ENCODE measurements around the gene LONP2.
"Not testable (repeated sequence)": the region's sequence is repeated elsewhere in the genome, so short reads cannot be mapped to it uniquely, and the experiment has no call there.

The LONP2 gene

DNA sequence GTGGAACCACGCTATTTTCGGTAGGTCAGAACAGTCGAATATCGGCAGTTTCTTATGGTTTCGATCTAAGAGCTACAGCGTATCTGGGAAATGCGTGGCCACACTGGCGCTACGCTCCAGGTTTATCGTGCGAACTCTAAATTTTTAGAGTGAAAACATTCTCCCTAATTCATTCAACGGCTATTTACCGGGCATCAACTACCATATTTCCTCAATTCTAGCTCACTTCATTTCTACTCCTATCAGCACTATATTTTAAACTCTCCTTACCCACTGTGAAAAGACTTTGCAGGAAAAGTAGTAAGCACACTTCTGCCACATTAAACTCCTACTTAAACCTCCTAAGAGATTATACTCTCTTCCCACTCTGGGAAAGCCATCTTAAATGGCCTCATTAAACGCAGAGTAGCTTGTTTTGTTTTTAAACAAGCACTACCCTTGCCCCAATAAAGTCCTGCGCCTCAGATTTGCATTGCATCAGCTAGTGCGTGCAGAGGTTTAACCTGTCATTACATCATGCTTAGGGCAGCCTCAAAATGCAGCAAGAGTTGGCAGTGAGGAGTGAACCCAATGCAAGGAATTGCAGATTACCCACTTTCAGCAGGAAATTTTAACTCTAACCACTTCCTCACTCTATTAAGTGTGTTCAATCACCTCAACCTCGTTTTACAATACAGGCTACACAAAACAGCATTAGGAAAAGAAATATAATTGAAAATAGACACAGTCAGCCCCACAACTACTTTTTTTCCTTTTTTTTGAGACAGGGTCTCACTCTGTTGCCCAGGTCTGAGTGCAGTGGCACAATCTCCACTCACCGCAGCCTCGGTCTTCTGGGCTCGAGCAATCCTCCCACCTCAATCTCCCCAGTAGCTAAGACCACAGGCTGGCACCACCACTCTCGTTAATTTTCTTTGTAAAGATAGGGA lies 122.3 kb downstream of the LONP2 start:
- peak in 1 of 2 donors; percentile 47 for DNase-seq (ENCODE audit: extremely low read depth in 1 of 2, low read depth in 1 of 2)

DNA sequence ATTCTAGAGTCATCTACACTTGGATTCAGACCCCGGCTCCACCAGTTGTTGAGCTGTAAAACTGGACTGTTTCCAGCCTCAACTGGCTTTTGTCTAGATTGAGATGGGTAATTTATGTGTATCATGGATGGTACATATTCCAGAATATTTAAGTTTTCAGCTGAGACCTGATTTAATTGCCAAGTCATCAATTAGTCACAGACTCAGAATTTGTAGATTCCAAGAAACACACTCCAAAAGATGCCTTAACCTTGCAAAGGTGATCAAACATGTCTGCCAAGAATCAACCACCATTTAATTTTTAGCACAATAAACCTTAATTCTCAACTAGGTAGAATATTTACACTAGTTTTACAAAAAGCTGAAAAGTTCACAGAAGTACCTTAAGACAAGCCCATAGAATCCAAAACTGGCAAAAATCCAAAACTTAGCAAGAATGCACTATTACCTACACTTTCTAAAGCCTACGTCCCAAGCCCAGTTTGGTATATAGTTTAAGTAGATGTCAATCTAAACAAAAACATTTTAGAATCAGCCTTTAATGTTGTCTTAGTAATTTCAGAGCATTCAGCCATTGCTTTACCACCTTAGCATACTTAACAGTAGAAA lies 123.4 kb downstream of the LONP2 start:
- no peak for DNase-seq (ENCODE audit: extremely low read depth in 1 of 2, low read depth in 1 of 2)

DNA sequence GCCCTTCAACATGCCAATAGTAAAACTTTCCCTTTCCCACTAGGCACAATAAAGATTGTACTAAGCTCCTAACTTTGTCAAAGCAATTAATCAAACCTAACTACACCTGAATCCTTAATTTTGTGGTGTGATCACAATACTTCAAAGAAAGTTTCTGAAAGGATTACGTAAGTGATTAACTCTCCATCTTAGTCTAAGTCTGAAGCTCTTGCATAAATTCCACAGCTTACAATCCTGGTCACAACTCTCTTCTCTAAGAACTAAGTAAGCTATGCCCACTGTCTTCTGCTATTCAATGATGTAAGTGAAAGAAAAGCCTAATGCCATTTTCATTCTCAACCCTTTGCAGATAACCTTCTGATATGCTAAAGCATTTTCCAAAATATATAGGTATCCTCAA lies 125.7 kb downstream of the LONP2 start:
- DNase-seq (ENCODE audit: extremely low read depth in 1 of 2, low read depth in 1 of 2): no peak

DNA sequence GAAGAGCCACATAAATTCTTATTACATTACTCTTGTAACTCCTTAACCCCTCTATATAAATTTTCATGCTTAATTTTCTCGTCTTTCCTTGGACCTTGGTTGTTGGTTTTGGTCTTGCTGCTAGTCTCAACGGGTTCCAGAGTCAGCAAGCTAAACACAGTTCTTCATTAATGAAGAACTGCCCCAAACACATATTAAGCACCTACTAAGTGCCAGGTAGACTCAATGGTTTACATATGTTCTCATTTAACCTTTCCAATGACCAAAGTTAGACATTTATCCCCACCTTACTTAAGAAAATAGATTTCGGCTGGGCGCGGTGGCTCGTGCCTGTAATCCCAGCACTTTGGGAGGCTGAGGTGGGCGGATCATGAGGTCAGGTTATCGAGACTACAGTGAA lies 126.1 kb downstream of the LONP2 start:
- no peak for DNase-seq (ENCODE audit: extremely low read depth in 1 of 2, low read depth in 1 of 2)

DNA sequence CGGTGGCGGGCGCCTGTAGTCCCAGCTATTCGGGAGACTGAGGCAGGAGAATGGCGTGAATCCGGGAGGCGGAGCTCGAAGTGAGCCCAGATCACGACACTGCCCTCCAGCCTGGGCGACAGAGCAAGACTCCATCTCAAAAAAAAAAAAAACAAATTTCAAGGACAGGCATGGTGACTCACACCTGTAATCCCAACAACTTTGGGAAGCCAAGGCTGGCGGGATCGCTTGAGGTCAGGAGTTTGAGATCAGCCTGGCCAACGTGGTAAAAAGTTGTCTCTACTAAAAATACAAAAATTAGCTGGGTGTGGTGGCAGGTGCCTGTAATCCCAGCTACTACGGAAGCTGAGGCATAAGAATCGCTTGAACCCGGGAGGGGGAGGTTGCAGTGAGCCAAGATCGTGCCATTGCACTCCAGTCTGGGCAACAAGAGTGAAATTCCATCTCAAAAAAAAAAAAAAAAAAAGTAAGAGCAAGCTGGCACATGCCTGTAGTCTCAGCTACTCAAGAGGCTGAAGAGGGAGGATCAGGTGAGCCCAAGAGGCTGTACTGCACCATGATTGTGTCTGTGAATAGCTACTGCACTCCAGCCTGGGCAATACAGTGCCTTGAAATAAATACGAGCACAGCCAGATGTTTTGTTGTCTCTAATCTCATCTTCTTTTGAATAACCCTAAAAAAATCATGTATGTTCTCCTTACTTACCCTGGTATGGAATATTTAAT lies 126.7 kb downstream of the LONP2 start:
- DNase-seq (ENCODE audit: extremely low read depth in 1 of 2, low read depth in 1 of 2): not testable (repeated sequence)

DNA sequence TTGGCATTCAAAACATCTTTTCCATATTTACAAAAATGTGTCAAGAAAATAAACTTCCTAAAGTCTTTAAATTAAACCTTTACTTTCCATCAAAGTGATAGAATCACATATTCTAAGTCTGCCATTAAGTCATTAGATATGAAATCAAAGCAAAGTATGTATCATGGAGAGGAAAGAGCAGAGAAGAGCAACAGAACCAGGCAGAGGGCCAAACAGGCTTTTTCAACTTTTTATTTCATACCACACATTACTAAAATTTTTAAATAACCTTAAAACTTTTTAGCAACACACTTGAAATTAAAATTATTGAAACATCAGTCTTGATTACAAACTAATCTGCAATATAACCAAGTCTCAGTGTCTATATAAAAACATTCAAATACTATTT lies 127.3 kb downstream of the LONP2 start:
- no peak for DNase-seq (ENCODE audit: extremely low read depth in 1 of 2, low read depth in 1 of 2)

DNA sequence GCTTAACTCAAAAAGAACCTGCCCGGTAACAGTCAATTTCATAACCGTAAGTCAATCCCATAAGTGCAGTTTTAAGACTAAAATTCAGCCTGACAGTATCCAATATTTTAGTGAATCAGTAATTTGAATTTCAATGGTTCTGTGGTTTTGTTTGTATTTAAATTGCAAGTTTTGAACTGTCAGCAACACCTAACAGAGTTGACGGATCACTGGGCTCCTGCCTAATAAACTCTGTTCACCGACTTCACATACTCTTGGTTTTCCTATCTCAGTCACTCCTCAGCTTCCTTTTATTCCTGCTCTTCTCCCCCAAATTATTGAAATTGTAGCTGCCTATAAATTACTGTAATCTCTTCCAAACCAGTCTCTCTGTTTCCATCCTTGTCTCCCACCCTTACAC lies 128.6 kb downstream of the LONP2 start:
- DNase-seq (ENCODE audit: extremely low read depth in 1 of 2, low read depth in 1 of 2): no peak

DNA sequence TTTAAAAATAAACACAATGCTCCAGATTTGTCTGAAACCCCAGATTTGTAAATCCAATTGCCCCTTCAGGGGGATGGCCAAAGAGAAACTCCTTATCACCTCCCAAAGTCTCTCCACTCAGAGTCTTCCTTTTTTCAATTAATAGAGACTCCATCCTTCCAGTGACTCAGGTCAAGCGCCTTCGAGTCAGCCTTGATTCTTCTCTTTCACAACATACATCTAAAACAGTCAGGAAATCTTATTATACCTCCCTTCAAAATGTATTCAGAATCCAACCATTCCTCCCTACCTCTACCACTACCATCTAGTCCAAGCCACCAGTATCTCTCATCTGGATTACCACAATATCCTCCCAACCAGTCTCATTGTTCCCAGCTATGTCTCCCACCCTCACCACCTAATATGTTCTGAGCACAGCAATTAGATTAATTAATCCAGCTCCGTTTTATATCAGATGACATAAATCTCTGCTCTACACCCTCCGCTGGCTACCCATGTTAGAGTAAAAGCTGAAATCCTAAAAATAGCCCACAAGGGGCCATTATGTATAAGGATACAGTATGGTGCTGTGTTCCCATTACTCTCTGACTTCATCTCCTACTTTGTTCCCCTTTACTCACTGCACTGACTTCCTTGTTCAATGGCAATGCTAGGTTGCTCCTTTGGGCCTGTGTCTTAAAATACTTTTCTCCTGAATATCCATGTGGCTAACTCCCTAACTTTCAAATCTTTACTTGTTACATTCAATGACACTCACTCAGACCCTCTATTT lies 129.3 kb downstream of the LONP2 start:
- DNase-seq (ENCODE audit: extremely low read depth in 1 of 2, low read depth in 1 of 2): no peak

DNA sequence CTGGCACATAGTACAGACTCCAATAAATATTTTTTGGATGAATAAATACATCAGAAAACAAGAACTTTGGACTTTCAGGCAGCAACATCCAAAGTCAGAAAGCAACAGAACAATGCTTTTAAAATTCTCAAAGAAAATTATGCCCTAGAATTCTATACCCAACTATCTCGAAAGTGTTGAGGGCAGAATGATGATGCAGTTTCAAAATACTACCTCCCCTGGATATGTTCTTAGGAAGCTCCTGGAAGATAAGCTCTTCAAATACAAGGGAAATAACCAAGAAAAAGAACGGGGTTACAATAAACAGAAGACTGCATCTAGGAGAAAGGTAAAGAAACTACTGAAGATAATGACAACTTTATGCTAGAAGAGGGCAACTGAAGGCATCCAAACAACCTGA lies 130.2 kb downstream of the LONP2 start:
- DNase-seq (ENCODE audit: extremely low read depth in 1 of 2, low read depth in 1 of 2): no peak

DNA sequence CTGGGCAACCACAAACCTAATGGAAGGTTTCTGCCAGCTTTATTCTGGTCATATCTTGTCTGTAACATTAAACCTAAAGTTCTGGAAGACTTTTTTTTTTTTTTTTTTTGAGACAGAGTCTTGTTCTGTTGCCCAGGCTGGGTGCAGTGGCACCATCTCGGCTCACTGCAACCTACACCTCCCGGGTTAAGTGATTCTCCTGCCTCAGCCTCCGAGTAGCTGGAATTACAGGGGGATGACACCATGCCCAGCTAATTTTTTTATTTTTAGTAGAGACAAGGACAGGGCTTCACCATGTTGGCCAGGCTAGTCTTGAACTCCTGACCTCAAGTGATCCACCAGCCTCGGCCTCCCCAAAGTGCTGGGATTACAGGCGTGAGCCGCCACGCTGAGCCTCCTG lies 133.2 kb downstream of the LONP2 start:
- DNase-seq (ENCODE audit: extremely low read depth in 1 of 2, low read depth in 1 of 2): not testable (repeated sequence)

DNA sequence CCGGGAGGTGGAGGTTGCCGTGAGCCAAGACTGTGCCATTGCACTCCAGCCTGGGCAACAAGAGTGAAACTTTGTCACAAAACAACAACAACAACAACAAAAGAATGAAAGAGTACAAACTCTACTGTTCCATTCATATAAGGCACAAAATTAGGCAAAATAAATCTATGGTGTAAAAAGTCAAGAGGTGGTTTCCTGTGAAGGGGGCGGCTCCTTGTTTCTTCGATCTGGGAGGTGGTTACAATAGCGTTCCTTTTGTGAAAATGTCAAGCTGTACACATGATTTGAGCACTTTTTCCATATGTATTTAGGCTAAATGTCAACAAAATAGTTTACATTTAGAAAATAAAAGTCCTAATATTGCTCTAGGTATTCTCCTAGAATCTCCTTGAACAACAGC lies 134.2 kb downstream of the LONP2 start:
- no peak for DNase-seq (ENCODE audit: extremely low read depth in 1 of 2, low read depth in 1 of 2)

DNA sequence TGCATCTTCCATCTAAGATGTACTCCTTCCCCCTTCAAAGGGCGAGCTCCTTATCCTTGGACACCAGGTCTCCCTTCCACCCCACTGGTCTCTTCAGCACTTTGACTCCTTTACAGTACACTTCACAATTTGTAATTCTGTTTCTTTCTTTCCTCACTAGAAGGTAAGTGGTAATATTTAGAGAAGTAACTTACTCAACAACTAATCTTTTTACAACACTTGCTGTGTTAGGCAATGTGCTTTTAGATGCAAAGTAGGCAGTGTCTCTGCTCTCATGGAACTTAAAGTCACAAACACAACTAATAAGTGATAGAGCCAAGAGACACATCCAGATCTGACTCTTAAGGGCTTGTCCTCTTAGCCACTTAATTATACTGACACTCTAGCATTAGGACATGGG lies 134.7 kb downstream of the LONP2 start:
- no peak for DNase-seq (ENCODE audit: extremely low read depth in 1 of 2, low read depth in 1 of 2)

DNA sequence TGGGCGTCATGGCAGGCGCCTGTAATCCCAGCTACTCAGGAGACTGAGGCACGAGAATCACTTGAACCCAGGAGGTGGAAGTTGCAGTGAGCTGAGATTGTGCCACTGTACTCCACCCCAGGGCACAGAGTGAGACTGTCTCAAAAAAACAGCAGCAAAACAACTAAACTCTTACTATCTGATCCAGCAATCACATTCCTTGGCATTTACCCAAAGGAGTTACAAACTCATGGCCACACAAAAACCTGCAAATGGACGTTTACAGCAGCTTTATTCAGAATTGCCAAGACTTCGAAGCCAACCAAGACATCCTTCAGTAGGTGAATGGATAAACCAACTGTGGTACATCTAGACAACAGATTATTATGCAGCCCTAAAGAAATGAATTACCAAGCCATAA lies 137.1 kb downstream of the LONP2 start:
- no peak for DNase-seq (ENCODE audit: extremely low read depth in 1 of 2, low read depth in 1 of 2)

DNA sequence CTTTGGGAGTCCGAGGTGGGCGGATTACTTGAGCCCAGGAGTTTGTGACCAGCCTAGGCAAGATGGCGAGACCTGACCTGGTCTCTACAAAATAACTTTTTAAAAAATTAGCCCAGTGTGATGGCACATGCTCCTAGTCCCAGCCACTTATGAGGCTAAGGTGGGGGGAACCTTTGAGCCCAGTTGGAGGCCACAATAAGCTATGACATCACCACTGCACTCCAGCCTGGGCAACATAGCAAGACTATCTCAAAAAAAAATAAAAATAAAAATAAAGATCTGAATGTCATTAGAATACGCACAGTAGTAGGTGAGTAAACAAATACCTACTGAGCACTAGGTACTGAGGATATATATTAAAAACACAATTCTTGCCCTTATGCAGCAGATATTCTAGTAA lies 138.0 kb downstream of the LONP2 start:
- DNase-seq (ENCODE audit: extremely low read depth in 1 of 2, low read depth in 1 of 2): no peak

DNA sequence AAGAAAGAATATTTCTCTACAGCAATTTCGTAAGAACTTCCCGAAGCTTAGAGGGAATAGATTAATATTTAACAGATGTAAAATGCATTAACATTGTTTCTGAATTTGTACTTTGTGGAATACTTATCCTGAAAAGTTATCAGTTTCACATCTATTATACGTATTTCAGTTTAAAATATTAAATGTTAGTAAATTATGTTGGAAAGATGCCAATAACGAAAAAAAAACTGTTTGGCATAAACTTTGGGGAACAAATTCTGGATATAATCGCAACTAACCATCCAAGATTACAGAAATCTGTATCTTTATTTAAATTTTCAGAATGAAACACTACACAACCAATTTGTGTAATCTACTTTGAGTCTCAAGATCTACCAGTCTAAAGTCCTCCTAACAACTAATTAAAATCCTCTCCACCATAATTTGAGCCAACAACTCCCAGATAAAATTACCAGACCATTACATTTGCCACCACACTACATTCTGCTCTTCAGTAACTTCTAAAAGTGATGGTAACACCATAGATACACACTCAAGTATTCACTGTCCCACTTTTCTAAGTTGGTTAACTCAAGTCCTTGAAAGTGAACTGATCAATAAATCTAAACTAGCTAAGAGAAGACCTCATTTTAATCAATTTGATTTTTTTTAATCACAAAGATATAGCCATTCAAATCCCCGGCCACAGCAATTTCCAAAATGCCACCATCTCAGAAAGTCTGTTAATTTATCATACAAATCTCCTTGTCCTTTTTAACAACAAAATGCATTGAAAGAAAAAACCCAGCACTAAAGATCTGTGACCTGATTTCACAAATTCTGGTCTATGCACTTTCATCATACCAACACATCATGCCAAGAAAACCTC lies 139.1 kb downstream of the LONP2 start:
- DNase-seq (ENCODE audit: extremely low read depth in 1 of 2, low read depth in 1 of 2): no peak

DNA sequence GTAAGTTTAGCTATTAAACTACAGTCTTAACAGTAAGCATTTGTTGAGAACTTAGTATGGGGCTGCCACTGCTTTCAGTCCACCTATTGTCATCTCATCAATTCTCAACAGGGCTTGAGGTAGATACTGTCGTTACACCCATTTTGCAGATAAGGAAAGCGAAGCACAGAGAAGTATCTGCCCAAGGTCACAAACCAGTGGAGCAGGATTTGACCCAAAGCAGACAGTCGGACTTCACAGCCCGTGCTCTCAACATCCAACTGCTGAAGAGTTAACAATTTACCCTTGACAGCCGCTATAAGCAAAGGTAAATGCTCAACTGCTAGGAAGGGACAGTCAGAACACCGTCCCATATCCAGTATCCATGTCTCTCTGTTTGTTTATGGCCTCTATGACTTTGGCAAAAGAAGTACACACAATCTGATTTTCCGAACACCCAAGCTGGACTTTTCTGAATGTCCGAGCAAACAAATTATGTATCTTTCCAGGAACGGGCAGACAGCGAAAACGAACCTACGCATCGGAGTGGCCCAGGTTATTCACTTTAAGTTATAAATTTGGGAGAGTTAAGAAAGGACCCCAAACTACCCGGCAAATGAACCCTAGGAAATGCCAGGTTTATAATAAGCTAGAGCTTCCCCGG lies 139.9 kb downstream of the LONP2 start:
- no peak for DNase-seq (ENCODE audit: extremely low read depth in 1 of 2, low read depth in 1 of 2)

DNA sequence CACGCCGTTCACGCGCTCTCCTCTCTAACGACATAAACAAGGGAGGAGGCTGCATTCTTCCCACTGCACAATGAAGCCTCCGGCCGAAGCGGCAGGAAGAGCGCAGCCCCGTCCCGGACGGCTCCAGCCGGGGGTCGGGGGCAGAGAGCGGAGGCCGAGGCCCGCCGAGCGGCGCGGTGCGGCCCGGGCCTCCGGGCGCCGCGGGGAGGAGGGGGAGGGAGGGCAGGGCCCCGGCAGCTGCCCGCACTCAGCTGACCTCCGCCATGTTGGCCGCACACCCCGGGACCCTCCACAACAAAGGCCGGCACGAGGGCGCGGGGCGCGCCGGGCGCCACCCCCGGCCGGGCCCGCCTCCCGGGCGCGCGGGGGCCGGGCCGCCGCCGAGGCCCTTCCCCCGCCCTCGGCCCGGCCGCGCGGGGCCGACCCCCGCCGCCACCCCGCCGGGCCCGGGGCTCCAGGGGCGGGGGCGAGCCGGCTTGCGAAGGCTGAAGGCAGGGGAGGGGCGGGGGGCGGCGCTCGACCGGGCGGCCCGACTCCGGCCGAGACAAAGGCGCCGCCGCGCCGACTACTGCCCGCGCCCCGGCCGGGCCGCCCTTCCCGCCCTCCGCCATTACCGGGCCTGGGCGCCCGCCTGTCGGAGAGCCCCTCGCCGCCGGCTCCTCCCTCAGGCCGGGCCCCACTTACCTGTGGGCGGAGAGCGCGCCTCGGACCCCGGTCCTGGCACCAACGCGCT lies 140.6 kb downstream of the LONP2 start:
- DNase-seq (ENCODE audit: extremely low read depth in 1 of 2, low read depth in 1 of 2): peak in 1 of 2 donors; percentile 27

DNA sequence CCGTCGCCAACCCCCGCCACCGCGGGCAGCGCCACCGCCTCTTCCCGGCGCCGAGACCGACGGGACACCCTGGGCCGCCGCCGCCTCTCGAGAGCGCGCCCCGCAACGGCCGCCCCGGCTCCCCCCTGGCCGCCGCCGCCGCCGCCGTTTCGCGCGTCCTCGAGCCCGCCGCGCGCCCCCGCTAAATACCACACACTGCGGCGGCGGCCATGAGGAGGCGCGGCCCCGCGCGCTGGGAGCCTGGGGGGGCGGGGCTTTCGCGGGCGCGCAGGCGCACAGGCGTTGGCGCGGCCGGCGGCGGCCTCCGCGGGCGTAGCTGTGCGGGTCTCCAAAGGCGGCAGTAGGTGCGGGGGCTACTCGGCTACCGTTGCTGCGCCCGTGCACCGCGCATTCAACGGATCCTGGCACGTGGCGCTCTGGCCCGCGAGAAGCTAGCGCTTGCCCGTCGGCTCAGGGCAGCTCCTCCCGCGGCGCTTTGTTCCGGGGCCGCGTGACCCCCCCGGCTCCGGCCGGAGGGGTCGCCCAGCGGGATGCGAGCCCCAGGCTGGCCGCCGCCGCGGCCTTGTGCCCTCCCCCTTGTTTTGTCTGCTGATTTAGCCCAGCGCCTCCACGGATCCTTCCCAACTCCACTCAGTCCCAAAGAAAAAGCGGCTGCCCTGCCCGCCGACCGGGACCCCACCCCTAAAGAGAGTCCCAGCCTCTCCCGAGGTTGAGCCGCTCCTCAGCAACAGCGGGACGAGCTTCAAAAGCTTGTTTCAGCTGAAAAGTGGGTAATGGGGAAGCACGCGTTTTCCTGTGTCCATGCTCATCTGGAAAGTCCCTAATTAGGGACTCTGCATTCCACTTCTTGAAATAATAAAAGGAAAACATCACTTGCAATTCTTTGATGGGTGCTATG lies 141.4 kb downstream of the LONP2 start, which contains the start of gene SIAH1:
TSS of gene SIAH1 (minus strand) at position 161 of the 898 bp plus-strand sequence. CDS start 22,985 bp downstream, outside the sequence.
- DNase-seq (ENCODE audit: extremely low read depth in 1 of 2, low read depth in 1 of 2): peak; percentile 63 to 70
